ENCODE measurements around the gene IER3IP1.

GRCh38 chr18:47143899-47144485, 32.2 kb downstream of the IER3IP1 start:
- TF ChIP-seq POLR2AphosphoS5 (IDR thresholded peaks at IDR 0.05; ENCODE audit: low read depth, low read length): no peak
- TF ChIP-seq POLR2A (IDR thresholded peaks at IDR 0.05; ENCODE audit: low read depth, low read length): no peak
- no peak for TF ChIP-seq TAF1 (IDR thresholded peaks at IDR 0.05; ENCODE audit: low read depth, low read length)

All from GM12891 (cell line).